HG03439 (cell line): ENCODE data around the gene RAD18.
A peak's percentile ranks its signal among the peaks of the same experiment; 100 is the strongest.

Experiments
- ATAC-seq: cut with Tn5 transposase; IDR thresholded peaks from one replicate; pipeline ENCODE4 v1.9.1; 2021; ENCODE audit warnings: mild to moderate bottlenecking, moderate library complexity; ENCODE audit not compliant: unreplicated experiment

RAD18 gene

GRCh38 chr3:8966150-8966819 is 3.0 kb upstream of the RAD18 start:
- ATAC-seq: no peak

- no peak for ATAC-seq
Measured at GRCh38 chr3:8964436-8965370, 1.4 kb upstream of the RAD18 start.

GRCh38 chr3:8962226-8962861 is 928 bp downstream of the RAD18 start:
- ATAC-seq: no peak

DNA sequence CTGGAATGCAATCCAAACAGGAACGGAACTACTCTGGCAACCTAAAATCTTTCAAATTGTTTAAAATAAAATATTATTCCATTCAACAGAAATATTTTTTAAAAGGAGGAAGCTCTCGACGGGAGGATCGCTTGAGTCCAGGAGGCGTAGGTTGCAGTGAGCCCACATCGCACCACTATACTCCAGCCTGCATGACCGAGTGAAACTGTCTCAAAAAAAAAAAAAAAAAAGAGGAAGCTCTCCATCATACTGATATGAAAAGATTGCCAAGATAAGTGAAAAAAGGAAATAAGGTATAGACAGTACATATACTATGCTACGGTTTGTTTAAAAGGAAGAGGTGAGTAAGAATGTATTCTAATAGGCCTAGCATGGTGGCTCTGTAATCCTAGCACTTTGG is 3.6 kb downstream of the RAD18 start:
- no peak for ATAC-seq

- peak; percentile 83 for ATAC-seq
Measured at GRCh38 chr3:8954938-8955763, 8.1 kb downstream of the RAD18 start.

DNA sequence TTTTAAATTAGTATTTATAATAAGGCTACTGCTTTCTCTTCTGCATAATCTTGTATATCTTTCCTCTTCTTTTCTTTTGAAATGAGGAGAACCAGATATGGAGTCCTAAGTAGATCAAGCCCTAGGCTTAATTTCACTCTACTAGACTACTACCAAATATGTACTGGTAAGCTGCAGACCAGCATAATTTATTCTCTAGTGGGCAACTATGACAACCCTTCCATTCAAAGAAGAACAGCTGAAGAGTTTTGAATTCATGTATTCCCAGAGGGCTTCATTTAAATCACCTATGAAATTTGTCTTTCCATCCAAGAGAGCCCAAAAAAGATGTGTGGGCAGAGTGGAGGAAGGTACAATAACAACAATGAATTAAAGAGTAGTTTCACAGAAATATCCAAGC is 10.0 kb downstream of the RAD18 start:
- ATAC-seq: no peak

- ATAC-seq: no peak
Measured at GRCh38 chr3:8952130-8952529, 11.1 kb downstream of the RAD18 start.

GRCh38 chr3:8945890-8946600 is 17.2 kb downstream of the RAD18 start:
- ATAC-seq: no peak

GRCh38 chr3:8942746-8943488 is 20.4 kb downstream of the RAD18 start:
- no peak for ATAC-seq

- ATAC-seq: no peak
Measured at GRCh38 chr3:8942115-8942514, 21.2 kb downstream of the RAD18 start.

- no peak for ATAC-seq
Measured at GRCh38 chr3:8938021-8938420, 25.3 kb downstream of the RAD18 start.

DNA sequence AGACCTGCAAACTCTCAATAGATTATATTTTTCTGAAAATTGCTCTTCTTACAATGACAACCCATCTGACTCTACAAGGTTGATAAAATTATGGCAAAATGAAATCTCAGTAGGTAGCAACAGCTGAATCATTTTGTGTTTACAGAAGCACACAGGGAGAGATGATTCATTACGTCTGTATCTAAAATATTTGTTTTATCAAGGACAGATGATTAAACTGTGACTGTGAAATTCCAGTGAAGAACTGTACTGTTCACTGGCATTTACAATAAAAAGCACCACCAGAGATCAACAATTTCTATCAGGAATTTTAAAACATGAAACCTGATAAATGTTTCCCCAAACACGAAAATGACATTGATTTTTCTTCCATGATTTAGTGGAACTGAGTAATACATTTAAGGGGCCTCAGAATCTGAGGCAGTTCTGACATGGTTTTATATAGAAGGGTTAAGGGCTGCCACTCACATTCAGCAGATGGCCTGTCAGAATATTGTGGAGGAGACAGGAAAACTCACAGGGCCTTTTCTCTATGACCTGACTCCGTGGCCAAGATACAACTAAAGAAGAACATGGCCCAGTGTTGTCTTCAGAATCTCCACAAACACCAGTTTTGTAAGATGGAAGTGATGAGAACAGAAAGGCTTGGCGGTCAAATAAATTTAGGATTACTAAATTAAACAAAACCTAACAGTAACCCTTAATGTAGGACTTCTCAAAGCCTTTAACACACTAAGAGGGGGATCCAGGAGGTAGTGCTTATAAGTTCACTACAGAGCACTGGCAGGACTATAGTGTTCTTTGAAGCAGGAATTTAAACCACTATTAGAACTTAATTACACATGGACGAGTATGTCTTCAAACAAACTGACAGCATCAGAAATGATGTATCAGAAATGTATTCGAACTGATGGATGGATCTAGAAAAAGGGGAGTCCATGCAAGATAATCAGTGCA is 25.9 kb downstream of the RAD18 start:
- ATAC-seq: no peak

DNA sequence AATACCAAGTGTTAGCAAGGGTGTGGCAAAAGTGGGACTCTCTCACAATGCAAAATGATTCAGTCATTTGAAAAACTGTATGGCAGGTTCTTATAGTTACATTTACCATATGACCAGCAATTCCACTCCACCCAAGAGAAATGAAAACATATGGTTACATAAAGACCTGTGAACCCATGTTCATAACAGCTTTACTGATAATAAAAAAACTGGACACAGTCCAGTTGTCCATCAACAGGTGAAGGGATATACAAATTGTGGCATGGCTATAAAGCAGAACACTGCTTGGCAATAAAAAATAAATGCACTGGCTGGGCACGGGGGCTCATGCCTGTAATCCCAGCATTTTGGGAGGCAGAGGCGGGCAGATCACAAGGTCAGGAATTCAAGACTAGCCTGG is 30.8 kb downstream of the RAD18 start:
- no peak for ATAC-seq

DNA sequence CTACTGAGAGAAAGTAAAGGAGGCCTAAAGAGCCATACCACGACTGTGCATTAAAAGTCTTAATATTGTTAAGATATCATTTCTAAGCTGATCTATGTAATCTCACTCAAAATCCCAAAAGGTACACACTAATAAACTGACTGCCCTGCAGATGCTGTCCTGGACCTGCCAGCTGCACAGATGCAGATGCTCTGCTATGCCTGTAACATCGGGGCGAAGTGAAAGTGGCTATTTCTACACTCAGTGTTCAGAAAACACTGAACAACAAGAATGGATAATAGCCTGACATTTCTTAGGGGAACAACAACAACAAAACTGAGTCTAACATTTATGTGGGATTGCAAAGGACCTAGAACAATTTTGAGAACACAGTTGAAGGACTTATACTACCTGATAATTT is 31.9 kb downstream of the RAD18 start:
- no peak for ATAC-seq

GRCh38 chr3:8929860-8930259 is 33.4 kb downstream of the RAD18 start:
- ATAC-seq: no peak

- ATAC-seq: no peak
Measured at GRCh38 chr3:8914491-8914890, 48.8 kb downstream of the RAD18 start.

GRCh38 chr3:8911781-8912180 is 51.5 kb downstream of the RAD18 start:
- ATAC-seq: no peak

DNA sequence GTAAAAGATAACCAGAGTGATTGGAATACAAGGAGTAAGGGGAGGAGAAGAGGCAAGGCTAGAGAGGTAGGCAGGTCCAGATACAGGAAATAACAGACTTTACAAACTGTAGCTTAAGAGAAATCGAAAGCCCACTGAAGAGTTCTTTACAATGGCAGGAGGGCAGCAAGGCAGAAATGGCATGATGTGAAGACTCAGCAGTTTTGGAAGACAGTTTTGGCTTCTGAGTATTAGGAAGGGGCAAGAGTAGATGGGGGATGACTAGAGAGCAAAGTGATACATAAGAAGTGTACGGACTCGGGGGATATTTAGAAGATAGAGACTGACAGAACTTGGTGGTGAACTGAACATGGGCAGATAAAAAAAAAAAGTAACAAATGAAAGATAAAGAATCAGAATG is 54.1 kb downstream of the RAD18 start:
- no peak for ATAC-seq
